NOMO-1 treated with DMSO at 0.1 percent for 48 hours (cell line): ENCODE data around the gene ZCCHC17.

Experiments used
- DNase-seq: peaks from one replicate; lab custom pipeline; 2025; ENCODE audit not compliant: unreplicated experiment; lab: John Stamatoyannopoulos, UW

ZCCHC17 gene

DNA sequence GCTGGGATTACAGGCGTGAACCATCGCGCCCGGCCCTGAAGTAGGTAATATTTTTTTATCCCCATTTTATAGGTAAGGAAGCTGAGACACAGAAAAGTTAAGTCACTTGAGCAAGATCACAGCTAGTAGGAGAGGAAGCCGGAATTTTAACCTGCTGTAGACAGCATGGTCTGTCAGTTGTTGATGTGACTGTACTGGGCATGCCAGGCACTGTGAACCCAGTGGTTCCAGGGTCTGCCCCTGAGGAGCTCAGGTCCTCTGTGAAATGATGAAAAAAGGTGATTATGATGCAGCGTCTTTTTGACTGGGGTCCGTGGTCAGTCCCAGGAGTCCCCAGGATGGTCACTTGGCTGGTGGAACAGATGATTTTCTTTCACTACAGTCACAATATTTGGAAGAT, 92.8 kb downstream of the ZCCHC17 start:
- DNase-seq = no peak

DNA sequence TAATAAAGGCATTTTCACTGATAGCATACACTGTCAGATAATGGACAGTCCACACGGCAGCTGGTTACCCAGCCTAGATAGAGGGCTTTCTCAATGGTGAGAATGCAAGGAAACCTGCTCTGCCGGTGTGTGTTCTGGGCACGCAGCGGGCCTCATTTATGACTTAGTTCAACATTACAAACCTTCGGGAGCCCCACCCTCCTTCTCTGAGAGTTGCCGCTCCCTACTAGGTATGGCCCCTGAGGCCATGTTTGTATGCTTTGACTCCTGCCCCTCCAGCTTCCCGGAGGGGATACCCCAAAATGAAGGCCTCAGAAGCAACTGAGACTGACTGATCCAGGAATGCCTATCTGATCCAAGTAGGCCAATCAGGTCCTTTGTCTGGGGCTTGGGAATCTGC, 93.2 kb downstream of the ZCCHC17 start:
- no peak for DNase-seq

DNA sequence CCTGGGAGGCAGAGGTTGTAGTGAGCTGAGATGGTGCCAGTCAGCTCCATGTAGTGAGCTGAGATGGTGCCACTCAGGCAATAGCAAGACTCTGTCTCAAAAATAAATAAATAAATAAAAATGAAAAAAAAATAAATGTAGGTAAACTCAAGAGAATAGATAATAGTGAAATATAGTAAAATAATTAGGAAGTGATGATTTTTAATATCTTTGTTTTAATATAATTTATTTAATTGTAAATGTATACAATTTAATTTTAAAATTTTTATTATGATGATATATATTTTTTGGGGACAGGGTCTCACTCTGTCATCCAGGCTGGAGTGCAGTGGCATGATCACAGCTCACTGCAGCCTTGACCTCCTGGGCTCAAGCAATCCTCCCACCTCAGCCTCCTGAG, 96.6 kb downstream of the ZCCHC17 start:
- no peak for DNase-seq

DNA sequence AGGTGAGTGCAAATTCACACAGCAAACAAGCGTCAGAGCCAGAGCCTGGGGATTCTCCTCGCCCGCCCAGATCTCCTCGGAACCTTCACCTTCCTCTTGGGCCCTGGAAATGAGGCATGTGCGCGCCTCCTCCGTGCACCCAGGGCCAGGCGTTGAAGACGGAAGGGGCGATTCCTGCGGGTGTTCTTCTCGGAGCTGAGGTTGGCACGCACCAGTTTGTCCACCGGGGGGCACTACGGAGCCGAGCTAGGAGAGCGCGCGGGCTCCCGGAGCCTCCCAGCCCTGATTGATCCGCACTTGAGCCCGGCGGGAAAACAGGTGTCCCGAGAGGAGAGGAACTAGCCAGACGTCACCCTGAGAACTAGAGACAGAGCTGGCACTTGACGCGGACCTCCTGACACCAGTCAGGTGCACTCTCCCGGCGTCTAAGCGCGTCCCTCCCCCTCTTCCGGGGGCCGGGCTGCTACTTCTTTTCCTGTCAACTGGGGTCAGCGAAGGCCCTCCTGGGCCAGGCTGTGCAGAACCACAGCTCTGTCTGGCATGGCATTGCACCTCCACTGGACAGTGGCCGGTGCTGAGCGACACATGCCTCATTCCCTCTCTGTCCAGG, 97.9 kb downstream of the ZCCHC17 start:
- DNase-seq = peak; percentile 65

DNA sequence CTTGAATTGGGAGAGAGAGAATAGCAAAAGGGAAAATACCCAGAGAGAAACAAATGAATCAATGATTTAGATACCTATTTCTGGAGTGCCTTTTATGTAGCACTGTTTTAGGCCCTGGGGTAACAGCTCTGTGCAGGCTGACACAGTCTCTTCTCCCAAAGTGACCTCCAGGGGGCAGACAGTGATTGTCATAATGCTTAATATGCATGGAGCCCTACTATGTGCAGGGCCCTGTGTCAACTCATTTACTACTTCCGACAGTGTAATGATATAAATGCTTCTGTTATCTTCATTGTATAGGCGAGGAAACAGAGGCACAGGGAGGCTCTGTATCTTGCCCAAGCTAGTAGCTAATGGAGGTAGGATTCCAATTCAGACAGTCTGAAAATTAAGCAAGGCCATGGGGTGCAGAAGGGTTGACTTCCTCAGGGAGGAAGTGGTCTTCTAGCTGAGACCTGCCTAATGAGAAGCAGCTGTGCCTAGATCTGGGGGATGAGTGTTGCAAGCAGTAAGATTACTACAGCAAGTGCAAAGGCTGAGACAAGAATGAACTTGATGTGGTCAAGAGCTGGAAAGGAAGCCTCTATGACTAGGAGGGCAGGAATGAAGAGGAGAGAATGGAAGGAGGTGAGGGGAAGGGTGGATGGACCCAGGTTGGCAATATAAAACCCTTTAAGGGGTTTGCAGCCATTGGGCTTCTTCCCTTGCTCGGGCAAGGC, 100.0 kb downstream of the ZCCHC17 start:
- peak; percentile 82 for DNase-seq

DNA sequence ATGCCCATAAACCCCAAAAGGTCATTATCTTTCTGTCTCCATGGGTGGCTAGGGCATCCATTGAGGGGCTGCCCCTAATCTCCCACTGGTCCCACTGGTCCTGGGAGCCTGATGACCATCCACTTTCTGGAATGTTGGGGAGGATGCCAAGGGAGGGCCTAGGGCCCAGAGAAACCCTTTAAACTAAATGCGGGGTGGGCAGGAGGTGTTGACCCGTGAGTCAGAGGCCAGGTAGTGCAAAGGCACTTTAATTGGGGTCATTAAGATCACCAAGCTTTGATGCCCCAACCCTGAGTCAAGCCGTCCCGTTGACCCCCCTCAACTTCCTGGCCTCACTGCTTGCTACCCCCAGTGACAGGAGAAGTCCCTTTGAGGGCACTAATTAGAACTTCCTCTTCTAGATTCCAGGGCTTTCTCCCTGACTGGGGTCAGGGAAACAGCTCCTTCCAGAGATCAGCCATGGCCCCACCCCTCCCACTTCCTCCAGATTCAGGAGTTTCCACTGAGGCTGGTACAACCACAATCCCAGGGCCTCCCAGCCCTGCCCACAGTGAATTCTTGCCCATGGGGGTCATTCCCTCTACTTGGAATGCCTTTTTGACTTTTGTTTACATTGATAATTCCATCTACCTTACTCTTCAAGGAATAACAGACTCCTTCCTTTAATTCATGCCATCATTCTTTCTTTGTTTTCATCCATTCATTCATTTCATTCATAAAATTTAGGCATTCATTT, 100.7 kb downstream of the ZCCHC17 start:
- DNase-seq = no peak

DNA sequence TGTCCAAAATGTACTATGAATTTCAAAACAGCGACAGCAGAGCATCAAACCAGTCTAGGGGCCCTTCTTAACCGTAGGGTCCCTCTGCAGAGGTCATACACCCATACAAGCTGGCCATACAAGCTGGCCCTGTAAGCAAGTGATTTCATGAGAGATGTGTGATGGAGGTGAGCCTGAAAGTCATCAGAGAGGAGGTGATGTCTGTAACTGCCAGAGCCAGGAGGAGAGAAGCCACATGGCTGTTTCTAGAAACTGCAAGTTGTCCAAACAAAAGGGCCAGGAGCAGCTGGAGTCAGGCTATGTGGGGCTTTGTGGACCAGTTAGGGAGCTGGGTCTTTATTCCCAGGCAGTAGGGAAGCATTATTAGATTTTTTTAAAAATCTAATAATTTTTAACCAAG, 101.4 kb downstream of the ZCCHC17 start:
- DNase-seq = no peak

DNA sequence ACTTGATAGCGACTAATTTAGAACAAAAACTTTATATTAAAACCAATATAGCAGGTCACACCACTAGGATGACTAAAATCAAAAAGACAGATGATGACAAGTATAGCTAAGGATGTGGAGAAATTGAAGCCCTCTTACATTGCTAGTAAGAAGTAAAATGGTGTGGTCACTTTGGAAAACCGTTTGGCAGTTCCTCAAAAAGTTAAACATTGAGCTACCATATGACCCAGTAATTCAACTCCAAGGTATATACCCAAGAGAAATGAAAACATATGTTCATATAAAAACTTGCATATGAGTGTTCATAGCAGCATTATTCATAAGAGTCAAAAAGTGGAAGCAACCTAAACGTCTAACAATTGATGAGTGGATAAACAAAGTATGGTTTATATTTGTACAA, 103.1 kb downstream of the ZCCHC17 start:
- no peak for DNase-seq

DNA sequence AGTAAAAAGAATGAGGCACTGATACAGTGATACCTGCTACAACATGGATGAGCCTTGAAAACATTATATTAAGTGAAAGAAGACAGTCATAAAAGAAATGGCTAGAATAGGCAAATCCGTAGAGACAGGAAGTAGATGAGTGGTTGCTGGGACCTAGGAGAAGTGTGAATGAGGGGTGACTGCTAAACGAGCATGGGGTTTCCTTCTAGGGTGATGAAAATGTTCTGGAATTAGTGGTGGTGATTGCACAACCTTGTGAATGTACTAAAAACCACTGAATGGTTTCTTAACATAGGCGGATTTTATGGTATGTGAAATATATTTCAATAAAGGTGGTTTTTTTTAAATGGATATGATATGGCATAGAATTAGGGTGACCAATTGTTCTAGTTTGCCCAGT, 103.6 kb downstream of the ZCCHC17 start:
- DNase-seq = peak; percentile 69

DNA sequence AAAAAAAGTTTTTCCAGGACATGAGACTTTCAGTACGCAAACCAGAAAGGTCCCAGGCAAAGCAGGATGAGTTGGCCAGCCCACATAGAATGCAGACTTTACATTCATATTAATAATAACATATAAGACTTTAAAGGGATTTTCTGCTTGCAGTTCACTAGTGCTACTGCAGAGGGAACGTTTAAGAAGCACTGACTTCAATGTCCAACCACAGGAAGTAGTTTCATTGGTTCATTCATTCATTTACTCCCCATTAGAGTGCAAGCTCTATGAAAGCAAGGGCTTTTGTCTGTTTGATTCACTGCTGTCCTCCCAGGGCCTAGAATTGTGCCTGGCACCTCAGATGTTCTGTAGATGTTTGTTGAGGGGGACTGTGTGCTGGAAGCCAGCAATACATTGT, 104.4 kb downstream of the ZCCHC17 start:
- no peak for DNase-seq

DNA sequence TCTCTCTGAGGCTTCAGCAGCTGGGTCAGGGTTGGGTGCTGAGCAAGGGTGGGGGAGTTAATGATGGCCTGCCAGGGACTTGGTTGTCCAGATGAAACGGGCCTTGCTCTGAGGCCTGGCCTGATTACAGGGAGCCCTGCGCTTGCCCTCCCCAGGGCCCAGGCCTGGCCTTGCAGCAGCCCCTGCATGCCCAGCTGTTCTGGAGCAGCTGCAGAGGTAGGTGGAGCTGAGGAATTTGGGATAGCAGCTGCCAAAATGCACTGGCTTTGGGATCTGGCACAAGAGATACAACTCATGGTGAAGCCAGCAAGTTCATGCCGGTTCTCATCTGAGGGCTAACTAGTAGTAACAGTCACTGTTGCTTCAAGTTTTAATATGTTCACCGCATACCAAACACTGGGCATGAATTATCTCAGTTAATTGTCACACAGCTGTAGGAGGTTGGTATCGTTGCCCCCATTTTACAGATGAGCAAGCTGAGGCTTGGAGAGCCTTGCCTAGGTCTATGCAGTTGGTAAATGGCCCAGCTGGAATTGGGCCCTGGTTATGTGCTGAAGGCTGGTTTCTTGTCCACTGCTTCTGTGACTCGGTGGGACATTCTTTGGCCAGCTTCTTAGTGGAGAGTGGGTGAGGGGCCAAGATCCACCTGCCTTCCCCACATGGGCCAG, 108.9 kb downstream of the ZCCHC17 start:
- DNase-seq = no peak

DNA sequence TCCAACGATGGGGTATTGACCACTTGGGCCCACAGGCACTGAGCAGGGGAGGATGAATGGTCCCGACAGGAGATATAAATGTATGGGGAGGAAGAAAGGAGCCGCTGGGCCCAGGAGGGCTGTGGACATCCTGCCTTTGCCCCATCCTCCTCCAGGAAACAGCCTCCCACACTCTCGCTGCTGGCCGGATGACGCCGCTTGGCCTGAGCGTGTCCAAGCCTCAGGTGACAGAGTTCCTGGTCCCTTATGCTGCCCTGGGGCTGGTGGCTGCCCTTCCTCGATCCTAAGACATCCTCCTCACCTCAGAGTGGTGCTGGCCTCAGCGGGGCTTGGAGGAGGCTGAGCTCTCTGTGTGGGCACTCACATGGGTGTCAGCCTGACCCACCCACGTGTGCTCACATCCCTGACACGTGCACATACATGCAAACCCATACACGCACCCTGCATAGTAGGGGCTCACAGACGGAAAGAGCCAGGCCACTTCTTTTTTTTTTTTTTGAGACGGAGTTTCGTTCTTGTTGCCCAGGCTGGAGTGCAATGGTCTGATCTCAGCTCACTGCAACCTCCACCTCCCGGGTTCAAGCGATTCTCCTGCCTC, 110.3 kb downstream of the ZCCHC17 start:
- no peak for DNase-seq

DNA sequence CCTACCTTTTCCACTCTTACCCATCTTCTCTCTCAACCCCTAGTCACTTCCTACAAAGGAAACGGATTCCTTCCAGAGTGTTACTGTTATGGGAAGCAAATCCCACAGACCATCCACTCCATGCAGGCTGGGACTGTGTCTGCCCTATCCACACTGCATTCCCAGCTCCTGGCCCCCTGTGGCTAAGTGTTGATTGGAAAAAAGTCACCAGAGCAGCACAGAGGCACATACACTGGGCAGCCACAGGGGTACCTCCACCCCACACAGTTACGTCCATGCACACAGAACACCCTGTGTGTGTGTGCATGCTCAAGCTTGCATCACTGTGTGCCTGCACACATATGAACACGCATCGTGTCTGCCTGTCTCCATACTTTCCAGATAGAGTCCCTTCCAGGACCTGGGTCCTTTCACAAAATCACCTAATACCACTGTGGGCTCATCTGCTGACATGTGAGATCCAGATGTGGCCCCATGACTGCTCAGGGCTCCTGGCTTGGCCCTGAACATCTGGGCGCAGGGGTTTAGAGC, 112.0 kb downstream of the ZCCHC17 start:
- DNase-seq = no peak

DNA sequence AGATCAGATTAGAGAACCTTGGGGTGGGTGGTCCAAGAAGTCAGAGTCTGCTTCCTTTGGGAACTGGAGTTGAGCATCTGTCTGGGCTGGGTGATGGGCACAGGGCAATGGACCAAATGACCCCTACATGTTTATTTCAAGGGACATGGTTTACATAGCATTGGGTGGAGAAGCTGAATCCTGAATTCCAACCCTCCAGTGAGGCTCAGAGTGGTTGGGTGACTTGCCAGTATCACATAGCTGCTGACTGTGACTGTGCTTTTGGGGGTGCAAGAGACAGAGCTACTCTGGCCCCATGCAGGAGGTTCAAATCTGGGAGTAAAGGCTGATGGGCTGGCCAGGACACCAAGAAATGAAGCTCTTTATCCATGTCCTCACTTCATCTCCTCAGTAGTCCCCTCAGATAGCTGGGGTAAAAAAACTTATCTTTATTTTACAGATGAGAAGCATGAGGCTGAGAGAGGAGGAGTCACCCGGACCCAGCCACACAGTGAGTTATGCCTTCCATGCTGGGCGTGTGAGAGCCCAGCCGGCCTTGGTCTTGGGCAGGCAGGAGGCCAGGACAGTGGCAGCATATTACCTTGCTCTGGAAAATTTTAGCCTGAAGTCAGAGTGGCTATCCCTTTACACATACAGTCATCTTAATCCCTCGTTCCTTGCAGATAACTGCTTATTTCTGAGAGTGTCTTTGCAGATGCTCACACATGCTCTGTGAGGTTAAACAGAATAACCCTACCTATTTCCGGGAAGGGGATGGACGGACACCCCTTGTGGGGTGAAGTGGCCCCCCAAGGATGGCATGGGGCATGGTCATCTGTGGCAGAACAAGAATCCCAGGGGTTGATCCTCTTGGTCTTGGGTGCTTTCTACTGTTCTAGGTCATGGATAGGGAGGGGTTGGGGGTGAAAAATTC, 113.4 kb downstream of the ZCCHC17 start:
- no peak for DNase-seq

DNA sequence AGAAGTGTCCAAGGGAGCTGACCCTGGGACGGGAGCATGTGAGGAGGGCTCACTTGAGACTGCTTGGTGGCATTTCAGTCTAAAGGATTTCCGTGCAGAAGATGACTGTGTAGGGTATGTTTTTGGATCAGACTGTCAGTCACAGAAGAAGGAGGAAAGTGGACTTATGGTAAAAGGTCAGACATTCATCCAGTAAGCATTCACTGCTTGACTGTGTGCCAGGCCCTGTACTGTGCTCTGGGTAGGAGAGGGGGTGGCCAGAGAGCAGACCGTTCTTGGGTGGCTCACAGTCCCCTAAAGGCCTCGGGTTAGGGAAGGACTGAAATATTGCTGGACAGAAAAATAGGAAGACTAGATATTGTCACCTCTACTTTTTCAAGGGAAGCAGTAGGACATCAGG, 114.0 kb downstream of the ZCCHC17 start:
- no peak for DNase-seq

DNA sequence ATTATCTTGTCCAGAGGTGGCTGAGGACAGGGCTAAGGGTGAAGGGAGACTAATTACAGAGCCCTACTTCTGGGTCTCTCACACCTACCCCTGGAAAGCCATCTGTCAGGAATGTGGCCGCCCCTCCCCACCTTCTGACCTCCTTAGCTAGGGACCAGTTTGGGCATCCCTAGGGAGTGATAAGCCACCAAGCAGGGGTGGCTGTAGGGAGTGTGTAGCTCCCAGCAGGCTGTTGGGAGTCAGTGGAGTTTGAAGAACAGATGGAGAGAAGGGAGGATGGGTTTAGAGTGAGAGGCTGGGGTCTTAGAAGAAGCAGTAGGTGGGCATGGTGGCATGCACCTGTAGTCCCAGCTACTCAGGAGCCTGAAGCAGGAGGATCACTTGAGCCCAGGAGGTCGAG, 115.4 kb downstream of the ZCCHC17 start:
- DNase-seq = no peak

DNA sequence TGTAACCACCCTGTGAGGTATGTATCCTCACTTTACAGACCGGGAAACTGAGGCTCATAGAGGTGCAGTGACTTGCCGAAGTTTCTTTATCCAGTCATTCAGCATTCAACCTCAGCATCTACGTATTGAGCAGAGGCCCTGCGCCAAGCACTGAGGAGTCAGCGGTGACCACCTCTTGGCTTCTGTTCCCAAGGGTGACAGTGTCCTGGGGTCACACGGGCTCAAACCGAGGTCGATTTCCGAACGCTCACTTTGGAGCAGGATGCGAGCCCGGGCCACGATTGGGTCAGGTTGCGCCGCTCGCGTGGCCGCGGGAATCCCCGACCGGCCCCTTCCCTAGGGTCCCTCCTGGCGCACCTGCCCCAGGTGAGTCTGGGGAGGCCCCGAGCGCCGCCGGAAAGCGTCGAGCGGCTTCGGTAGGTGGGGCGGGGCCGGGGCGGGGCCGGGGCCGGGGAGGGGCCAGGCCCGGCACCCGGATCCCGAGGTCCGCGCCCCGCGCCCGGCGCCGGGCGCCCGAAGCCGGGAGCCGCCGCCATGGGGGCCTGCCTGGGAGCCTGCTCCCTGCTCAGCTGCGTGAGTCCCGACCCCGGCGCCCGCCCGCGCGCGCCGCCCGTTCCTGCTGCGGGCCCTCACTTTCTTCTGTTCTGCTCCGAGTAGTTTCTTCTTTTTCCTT, 116.0 kb downstream of the ZCCHC17 start, which contains the start of gene SERINC2:
TSS of gene SERINC2 (plus strand) at position 482 of the 673 bp plus-strand sequence. CDS start at position 535, 53 bp downstream.
- DNase-seq = no peak

DNA sequence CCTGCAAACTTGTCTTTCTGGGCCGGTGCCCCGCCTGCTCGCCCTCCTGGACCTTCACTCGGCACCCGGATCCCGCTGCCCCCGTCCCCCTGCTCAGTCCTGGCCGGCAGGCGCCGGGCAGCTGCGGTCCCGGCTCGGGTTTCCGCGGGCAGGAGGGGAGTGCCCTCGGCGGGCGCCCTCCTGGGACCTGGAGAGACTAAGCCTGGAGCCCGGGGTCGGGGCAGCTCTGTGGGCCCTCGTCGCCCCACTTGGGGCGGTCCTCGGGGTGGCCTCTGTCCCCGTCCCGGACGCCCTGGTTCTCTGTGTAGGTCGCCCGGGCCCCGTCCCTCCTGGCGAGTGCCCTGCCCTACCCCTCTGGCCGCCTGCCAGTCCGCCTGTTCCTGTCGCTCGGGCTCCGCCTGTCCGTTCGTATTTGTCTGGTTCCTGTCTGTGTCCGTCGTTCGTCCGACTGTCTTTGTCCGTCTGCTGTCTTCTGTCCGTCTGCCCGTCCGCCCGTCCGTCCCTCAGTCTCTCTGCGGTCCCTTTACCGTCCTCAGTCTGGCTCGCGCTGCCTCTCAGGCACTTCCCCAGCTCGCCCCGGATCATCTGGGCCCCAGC, 116.7 kb downstream of the ZCCHC17 start:
- peak; percentile 37 for DNase-seq
